ENCODE measurements around the gene EDEM1.

DNA sequence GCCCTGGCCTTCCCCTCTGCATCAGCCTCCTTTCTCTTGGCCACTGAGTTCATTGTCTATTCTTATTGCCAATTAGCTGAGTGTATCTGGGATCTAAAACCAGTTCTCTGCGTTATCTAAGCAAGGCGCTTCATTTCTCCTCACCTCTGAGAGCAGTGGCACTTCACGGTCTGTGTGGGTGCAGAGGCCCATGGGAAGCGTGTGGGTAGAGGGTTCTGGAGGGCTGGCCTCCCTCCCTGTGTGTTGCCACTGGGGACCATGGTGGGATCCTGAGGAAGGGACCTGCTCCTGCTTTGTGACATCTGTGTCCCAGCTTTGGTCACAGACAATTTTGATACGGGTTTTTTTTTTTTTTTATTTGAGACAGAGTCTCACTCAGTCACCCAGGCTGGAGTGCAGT, 32.7 kb downstream of the EDEM1 start:
- no peak for TF ChIP-seq POLR2A (IDR thresholded peaks at IDR 0.05)
- TF ChIP-seq, protein P1, sequence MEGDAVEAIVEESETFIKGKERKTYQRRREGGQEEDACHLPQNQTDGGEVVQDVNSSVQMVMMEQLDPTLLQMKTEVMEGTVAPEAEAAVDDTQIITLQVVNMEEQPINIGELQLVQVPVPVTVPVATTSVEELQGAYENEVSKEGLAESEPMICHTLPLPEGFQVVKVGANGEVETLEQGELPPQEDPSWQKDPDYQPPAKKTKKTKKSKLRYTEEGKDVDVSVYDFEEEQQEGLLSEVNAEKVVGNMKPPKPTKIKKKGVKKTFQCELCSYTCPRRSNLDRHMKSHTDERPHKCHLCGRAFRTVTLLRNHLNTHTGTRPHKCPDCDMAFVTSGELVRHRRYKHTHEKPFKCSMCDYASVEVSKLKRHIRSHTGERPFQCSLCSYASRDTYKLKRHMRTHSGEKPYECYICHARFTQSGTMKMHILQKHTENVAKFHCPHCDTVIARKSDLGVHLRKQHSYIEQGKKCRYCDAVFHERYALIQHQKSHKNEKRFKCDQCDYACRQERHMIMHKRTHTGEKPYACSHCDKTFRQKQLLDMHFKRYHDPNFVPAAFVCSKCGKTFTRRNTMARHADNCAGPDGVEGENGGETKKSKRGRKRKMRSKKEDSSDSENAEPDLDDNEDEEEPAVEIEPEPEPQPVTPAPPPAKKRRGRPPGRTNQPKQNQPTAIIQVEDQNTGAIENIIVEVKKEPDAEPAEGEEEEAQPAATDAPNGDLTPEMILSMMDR (IDR thresholded peaks at IDR 0.05) = no peak

Measured in right lobe of liver (tissue), 4 donors.